ENCODE results near the gene RALGPS1. TPM values are rescaled to one million over a fixed set of nuclear protein-coding genes. Genes with fewer than 3 reads are reported as not detected.

Gene RALGPS1
- total RNA-seq, 1 experiment from 2014 or later = 8.2 TPM

DNA sequence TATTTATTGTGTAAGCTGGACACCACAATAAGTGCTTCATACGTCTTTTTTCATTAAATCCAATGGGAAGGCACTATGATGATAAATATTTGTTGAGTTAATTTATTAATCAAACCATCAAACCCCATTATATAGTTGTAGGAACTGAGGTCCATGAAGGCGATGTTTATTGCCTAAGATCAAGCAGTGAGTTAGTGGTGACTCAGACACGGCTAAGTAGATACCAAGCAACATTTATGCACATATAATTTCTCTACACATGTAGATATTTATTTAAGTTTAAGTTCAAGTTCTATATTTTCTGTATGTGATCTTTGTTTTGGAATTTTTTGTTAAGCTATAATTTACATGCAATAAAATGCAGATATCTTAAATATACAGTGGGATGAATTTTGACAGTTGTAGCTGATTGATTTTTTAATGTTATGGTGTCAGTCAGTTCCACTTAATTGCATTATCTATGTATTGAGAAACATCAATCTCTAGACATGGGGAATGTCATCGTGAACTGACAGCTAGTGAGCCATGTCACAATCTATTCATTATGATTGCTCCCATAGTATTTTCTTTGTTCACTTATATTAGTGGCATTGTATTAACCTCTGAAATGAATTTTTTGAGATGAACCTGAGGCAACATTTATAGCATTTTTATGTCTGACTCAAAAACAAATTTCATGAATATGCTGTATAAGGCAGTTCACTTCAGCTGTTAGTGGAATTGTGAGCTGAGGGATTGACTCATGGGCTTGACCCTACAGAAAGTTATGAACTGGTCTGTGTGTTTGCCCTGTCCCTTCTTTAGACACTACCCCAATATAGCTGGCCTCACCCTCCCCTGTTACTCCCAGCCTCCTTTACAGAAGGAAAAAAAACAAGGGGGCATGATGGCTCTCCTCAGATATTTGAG is 338.1 kb downstream of the RALGPS1 start:
- H3K36me3 ChIP-seq (ENCODE audit: insufficient read depth, low read length) = no peaks in the 10 kb centered on the region
- no peaks in the 10 kb centered on the region for H4K20me1 ChIP-seq (ENCODE audit: insufficient read depth, low read depth, low read length)
- H3K27me3 ChIP-seq (ENCODE audit: low read length) = no peaks in the 10 kb centered on the region
- H3K4me1 ChIP-seq (ENCODE audit: low read length) = no peaks in the 10 kb centered on the region
- no peaks in the 10 kb centered on the region for H3K9me2 ChIP-seq (replicated peaks; ENCODE audit: insufficient read depth, low read length)
- H2AFZ ChIP-seq (ENCODE audit: low read length) = no peak overlapping the region
- H3K4me3 ChIP-seq (ENCODE audit: low read length) = no peak overlapping the region
- no peaks in the 10 kb centered on the region for H3K9me3 ChIP-seq (ENCODE audit: low read length)
- no peak overlapping the region for H3K27ac ChIP-seq (ENCODE audit: low read length)
- no peak overlapping the region for H3K9ac ChIP-seq (ENCODE audit: low read length)
- H3K79me2 ChIP-seq (ENCODE audit: low read length) = no peaks in the 10 kb centered on the region
- DNase-seq = no peak
- no peak overlapping the region for H3K4me2 ChIP-seq (ENCODE audit: low read depth, low read length, poor library complexity, severe bottlenecking)

DNA sequence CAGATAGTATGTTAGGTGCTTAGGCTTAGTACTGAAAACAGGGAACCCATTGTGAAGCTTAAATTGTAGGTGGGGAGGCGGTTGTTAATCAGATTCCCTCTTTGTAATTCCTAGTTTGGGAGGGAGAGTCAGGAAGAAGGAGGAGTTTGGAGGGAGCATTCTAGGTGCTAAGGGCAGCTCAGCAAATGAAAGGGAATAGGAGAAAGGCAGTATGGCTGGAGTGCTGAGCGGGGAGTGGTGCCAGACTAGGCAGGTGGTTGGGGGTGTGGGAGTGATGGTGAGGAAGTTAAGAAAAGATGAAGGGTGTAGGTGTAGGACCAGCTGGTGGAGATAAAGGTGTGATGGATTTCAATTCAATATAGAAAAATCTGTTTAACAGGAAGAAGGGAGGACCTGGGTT is 338.9 kb downstream of the RALGPS1 start:
- no peaks in the 10 kb centered on the region for H3K9me2 ChIP-seq (replicated peaks; ENCODE audit: insufficient read depth, low read length)
- no peak overlapping the region for H3K27ac ChIP-seq (ENCODE audit: low read length)
- no peaks in the 10 kb centered on the region for H4K20me1 ChIP-seq (ENCODE audit: insufficient read depth, low read depth, low read length)
- H3K4me2 ChIP-seq (ENCODE audit: low read depth, low read length, poor library complexity, severe bottlenecking) = no peak overlapping the region
- H3K36me3 ChIP-seq (ENCODE audit: insufficient read depth, low read length) = no peaks in the 10 kb centered on the region
- H3K9me3 ChIP-seq (ENCODE audit: low read length) = no peaks in the 10 kb centered on the region
- no peak overlapping the region for H2AFZ ChIP-seq (ENCODE audit: low read length)
- no peaks in the 10 kb centered on the region for H3K79me2 ChIP-seq (ENCODE audit: low read length)
- no peak for DNase-seq
- H3K9ac ChIP-seq (ENCODE audit: low read length) = no peak overlapping the region
- no peaks in the 10 kb centered on the region for H3K4me1 ChIP-seq (ENCODE audit: low read length)
- H3K4me3 ChIP-seq (ENCODE audit: low read length) = no peak overlapping the region
- no peaks in the 10 kb centered on the region for H3K27me3 ChIP-seq (ENCODE audit: low read length)

DNA sequence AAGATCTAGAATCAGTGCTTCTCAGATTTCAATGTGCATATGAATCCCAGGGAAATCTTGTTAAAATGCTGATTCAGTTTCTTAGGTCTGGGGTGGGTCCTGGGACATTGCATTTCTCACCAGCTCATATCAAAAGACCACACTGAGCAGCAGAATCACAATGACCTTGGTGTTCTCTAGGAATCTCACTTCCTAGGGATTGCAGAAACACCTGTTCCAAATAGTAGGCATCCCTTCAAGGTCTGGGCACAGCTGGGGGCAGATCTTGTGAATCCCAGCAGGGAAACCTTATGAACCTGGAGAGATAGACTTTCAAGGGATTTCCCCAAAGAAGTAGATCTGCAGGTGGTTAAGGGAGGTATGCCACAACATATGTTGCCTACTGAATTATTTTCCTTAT is 341.1 kb downstream of the RALGPS1 start:
- no peak overlapping the region for H3K4me3 ChIP-seq (ENCODE audit: low read length)
- H3K9me2 ChIP-seq (replicated peaks; ENCODE audit: insufficient read depth, low read length) = no peaks in the 10 kb centered on the region
- H3K27me3 ChIP-seq (ENCODE audit: low read length) = no peaks in the 10 kb centered on the region
- no peaks in the 10 kb centered on the region for H3K36me3 ChIP-seq (ENCODE audit: insufficient read depth, low read length)
- H3K9me3 ChIP-seq (ENCODE audit: low read length) = no peaks in the 10 kb centered on the region
- H3K79me2 ChIP-seq (ENCODE audit: low read length) = no peaks in the 10 kb centered on the region
- no peak overlapping the region for H3K4me2 ChIP-seq (ENCODE audit: low read depth, low read length, poor library complexity, severe bottlenecking)
- no peak overlapping the region for H2AFZ ChIP-seq (ENCODE audit: low read length)
- no peak overlapping the region for H3K9ac ChIP-seq (ENCODE audit: low read length)
- no peak for DNase-seq
- no peaks in the 10 kb centered on the region for H4K20me1 ChIP-seq (ENCODE audit: insufficient read depth, low read depth, low read length)
- H3K4me1 ChIP-seq (ENCODE audit: low read length) = no peaks in the 10 kb centered on the region
- H3K27ac ChIP-seq (ENCODE audit: low read length) = no peak overlapping the region

DNA sequence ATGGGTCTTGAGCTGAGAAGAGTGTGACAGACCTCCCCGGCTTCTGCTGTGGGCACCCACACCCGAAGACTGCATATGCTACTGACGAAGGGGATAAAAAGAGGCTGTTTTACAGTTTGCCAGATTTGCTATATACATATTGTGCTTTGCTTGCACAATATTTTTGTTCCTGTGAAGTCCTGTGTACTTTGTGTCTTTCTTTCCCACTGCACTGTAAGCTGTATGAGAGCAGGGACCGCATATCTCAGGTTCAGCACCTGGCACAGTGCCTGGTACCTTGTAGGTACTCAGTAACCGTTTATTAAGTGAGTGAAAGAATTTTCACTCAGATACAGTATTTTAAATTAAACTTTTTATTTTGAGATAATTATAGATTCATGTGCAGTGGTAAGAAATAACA is 341.7 kb downstream of the RALGPS1 start:
- no peak for DNase-seq
- Histone ChIP-seq H2AFZ (ENCODE audit: low read length) (no peak overlapping the region), H3K27me3 (ENCODE audit: low read length) (no peaks in the 10 kb centered on the region), H3K9me2 (replicated peaks; ENCODE audit: insufficient read depth, low read length) (no peaks in the 10 kb centered on the region), H3K9me3 (ENCODE audit: low read length) (no peaks in the 10 kb centered on the region), H3K4me2 (ENCODE audit: low read depth, low read length, poor library complexity, severe bottlenecking) (no peak overlapping the region), H3K27ac (ENCODE audit: low read length) (no peak overlapping the region), H4K20me1 (ENCODE audit: insufficient read depth, low read depth, low read length) (no peaks in the 10 kb centered on the region), H3K4me3 (ENCODE audit: low read length) (no peak overlapping the region), H3K36me3 (ENCODE audit: insufficient read depth, low read length) (no peaks in the 10 kb centered on the region), H3K79me2 (ENCODE audit: low read length) (no peaks in the 10 kb centered on the region), H3K4me1 (ENCODE audit: low read length) (no peaks in the 10 kb centered on the region), H3K9ac (ENCODE audit: low read length) (no peak overlapping the region)

DNA sequence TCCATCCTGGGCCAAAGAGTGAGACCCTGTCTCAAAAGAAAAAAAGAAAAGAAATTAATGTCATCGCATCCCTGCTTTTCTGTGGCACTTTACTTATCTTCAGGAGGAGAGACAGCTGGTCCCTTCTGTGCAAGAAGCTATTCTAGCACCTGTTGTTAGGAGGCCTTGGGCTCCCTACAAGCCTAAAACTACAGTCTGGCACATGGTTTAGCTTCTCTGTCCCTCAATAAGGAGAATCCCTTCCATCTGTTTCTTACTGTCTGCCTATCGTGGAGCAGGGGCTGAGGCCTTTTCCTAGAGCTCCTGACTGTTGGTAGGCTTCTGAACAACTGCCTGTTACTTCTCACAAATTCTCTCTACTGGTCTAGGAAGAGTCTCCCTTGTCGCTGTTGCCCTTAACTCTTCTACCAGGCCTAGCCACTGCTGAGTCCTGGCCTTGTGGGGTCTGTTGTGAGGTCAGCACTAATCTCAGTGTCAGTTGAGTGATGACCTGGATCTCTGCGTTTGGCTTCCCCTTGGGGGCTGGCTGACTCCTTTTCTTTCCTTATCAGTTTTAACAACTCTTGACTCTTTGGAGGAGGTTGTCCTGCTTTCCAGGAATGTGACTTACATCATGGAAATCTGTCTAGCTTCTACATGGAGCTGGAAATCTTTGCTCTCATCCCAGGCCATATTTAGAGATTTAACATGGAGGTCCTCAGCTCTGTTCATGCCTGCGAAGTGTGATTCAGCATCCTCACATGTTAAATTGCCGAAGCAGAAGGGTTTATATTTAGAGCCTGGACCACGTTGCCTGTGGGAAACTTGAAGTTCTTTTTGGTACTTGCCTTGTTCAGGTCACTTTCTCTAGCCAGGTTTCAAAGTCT is 344.3 kb downstream of the RALGPS1 start:
- Histone ChIP-seq H3K9ac (ENCODE audit: low read length) (no peak overlapping the region), H3K4me3 (ENCODE audit: low read length) (no peak overlapping the region), H3K36me3 (ENCODE audit: insufficient read depth, low read length) (no peaks in the 10 kb centered on the region), H3K9me3 (ENCODE audit: low read length) (no peaks in the 10 kb centered on the region), H3K27ac (ENCODE audit: low read length) (no peak overlapping the region), H3K9me2 (replicated peaks; ENCODE audit: insufficient read depth, low read length) (no peaks in the 10 kb centered on the region), H3K27me3 (ENCODE audit: low read length) (no peaks in the 10 kb centered on the region), H3K4me2 (ENCODE audit: low read depth, low read length, poor library complexity, severe bottlenecking) (no peak overlapping the region), H2AFZ (ENCODE audit: low read length) (no peak overlapping the region), H3K4me1 (ENCODE audit: low read length) (no peaks in the 10 kb centered on the region), H3K79me2 (ENCODE audit: low read length) (no peaks in the 10 kb centered on the region), H4K20me1 (ENCODE audit: insufficient read depth, low read depth, low read length) (no peaks in the 10 kb centered on the region)
- DNase-seq = no peak

DNA sequence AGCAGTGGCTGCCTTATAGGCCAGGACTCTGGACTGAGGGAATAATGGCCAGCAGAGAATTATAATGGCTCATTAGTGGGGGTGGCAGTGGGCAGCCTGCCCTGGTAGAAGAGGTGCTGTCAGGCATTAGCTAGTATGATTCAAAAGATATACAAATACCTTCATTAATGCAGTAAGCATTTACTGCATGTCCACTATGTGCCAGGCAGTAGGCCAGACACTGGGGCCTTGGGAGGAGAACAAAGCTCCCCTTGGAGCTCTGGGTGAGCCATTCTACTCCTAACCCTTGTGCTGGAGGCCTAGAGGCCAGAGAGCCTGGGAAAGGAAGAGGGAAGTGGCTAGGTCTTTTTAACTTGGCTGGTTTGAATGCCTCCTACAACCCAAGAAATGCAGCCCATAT is 348.0 kb downstream of the RALGPS1 start:
- H3K27me3 ChIP-seq (ENCODE audit: low read length) = no peaks in the 10 kb centered on the region
- no peaks in the 10 kb centered on the region for H4K20me1 ChIP-seq (ENCODE audit: insufficient read depth, low read depth, low read length)
- no peaks in the 10 kb centered on the region for H3K79me2 ChIP-seq (ENCODE audit: low read length)
- no peaks in the 10 kb centered on the region for H3K9me2 ChIP-seq (replicated peaks; ENCODE audit: insufficient read depth, low read length)
- H3K9ac ChIP-seq (ENCODE audit: low read length) = no peak overlapping the region
- H3K4me3 ChIP-seq (ENCODE audit: low read length) = no peak overlapping the region
- no peaks in the 10 kb centered on the region for H3K36me3 ChIP-seq (ENCODE audit: insufficient read depth, low read length)
- no peak overlapping the region for H2AFZ ChIP-seq (ENCODE audit: low read length)
- no peaks in the 10 kb centered on the region for H3K4me1 ChIP-seq (ENCODE audit: low read length)
- no peak for DNase-seq
- no peak overlapping the region for H3K27ac ChIP-seq (ENCODE audit: low read length)
- no peaks in the 10 kb centered on the region for H3K9me3 ChIP-seq (ENCODE audit: low read length)
- H3K4me2 ChIP-seq (ENCODE audit: low read depth, low read length, poor library complexity, severe bottlenecking) = no peak overlapping the region

DNA sequence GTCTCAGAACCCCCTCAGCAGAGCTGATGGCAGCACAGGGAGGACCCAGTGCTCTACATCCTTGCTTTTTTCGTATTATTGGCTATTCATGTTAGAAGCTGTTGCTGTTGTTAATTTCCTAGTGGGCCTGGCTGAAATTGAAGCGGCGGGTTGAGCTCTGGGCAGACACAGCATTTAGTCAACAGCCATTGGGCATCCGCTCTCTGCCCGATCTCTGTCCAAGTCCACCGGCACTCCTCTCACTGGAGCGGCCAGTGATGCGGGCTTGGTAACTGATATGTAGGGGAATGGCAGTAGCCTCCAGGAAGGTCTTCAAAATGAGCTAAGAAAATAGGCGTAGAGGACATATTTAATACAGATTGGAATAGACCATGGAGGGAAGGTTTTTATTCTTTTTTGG is 348.7 kb downstream of the RALGPS1 start:
- Histone ChIP-seq H3K4me1 (ENCODE audit: low read length) (no peaks in the 10 kb centered on the region), H3K9me2 (replicated peaks; ENCODE audit: insufficient read depth, low read length) (no peaks in the 10 kb centered on the region), H3K27ac (ENCODE audit: low read length) (no peak overlapping the region), H3K79me2 (ENCODE audit: low read length) (no peaks in the 10 kb centered on the region), H4K20me1 (ENCODE audit: insufficient read depth, low read depth, low read length) (no peaks in the 10 kb centered on the region), H3K9ac (ENCODE audit: low read length) (no peak overlapping the region), H2AFZ (ENCODE audit: low read length) (no peak overlapping the region), H3K27me3 (ENCODE audit: low read length) (no peaks in the 10 kb centered on the region), H3K4me2 (ENCODE audit: low read depth, low read length, poor library complexity, severe bottlenecking) (no peak overlapping the region), H3K36me3 (ENCODE audit: insufficient read depth, low read length) (no peaks in the 10 kb centered on the region), H3K4me3 (ENCODE audit: low read length) (no peak overlapping the region), H3K9me3 (ENCODE audit: low read length) (no peaks in the 10 kb centered on the region)
- DNase-seq = no peak

DNA sequence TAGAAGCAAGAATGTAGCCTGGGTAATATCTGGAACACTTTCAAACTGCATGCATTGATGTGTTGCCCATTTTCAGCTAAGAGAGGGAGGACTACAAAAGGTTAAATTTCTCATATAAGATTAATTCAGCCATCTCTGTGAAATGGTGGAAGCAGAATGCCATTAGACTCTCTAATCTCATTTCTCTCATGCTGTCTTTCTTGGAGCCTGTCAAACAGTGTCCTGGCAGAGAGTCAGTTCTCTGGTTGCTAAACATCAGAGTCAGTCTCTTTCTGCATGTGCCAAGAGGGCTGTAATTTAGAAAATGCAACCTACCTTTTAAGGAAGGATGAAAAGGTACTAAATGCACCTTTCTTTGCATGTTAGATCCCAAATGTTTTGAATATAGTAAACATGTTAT is 349.1 kb downstream of the RALGPS1 start:
- no peak overlapping the region for H3K4me2 ChIP-seq (ENCODE audit: low read depth, low read length, poor library complexity, severe bottlenecking)
- H3K27me3 ChIP-seq (ENCODE audit: low read length) = no peaks in the 10 kb centered on the region
- no peak for DNase-seq
- H3K9me2 ChIP-seq (replicated peaks; ENCODE audit: insufficient read depth, low read length) = no peaks in the 10 kb centered on the region
- H3K27ac ChIP-seq (ENCODE audit: low read length) = no peak overlapping the region
- no peaks in the 10 kb centered on the region for H4K20me1 ChIP-seq (ENCODE audit: insufficient read depth, low read depth, low read length)
- H3K9ac ChIP-seq (ENCODE audit: low read length) = no peak overlapping the region
- no peaks in the 10 kb centered on the region for H3K79me2 ChIP-seq (ENCODE audit: low read length)
- H3K36me3 ChIP-seq (ENCODE audit: insufficient read depth, low read length) = no peaks in the 10 kb centered on the region
- no peaks in the 10 kb centered on the region for H3K9me3 ChIP-seq (ENCODE audit: low read length)
- no peaks in the 10 kb centered on the region for H3K4me1 ChIP-seq (ENCODE audit: low read length)
- H2AFZ ChIP-seq (ENCODE audit: low read length) = no peak overlapping the region
- no peak overlapping the region for H3K4me3 ChIP-seq (ENCODE audit: low read length)
